Measurements from ENCODE around the gene PLEKHG5.

GRCh38 chr1:6513320-6513801 lies 21.9 kb upstream of the PLEKHG5 start:
- TF ChIP-seq CTCF (IDR thresholded peaks at IDR 0.05) (no peak), EP300 (IDR thresholded peaks at IDR 0.05) (no peak)
